Hepatocyte (in vitro differentiated cells): ENCODE results near the gene GLIPR1L1.

Experiments
- CTCF ChIP-seq: fragments of 200-600 bp; sonication (generic); IDR thresholded peaks from 2 replicates; pipeline ENCODE4 v1.5.1; 2016; ENCODE audit warnings: antibody characterized with exemption, mild to moderate bottlenecking; ENCODE audit not compliant: poor library complexity
- EZH2 ChIP-seq: fragments of 200-600 bp; sonication (generic); IDR thresholded peaks from 2 replicates; pipeline ENCODE4 v1.6.1; 2016; ENCODE audit warnings: antibody characterized with exemption, mild to moderate bottlenecking, borderline replicate concordance
- EZH2phosphoT487 ChIP-seq: fragments of 200-600 bp; sonication (generic); IDR thresholded peaks from one replicate; pipeline ENCODE4 v1.6.1; 2018; ENCODE audit warnings: antibody characterized with exemption, mild to moderate bottlenecking, low read depth, moderate library complexity; ENCODE audit not compliant: unreplicated experiment, severe bottlenecking

GRCh38 chr12:75337905-75338304, 3.4 kb downstream of the GLIPR1L1 start:
- TF ChIP-seq CTCF (no peak), EZH2 (no peak), EZH2phosphoT487 (no peak)
